Spinal cord (tissue), 10 donors: ENCODE results near the gene ZDHHC11B. TPM values are rescaled to one million over a fixed set of nuclear protein-coding genes. Genes with fewer than 3 reads are reported as not detected.
"Not testable (repeated sequence)": the region's sequence is repeated elsewhere in the genome, so short reads cannot be mapped to it uniquely, and the experiment has no call there.

ENCODE experiments used
- DNase-seq, 6 donors: peaks; one replicate each; pipeline versions ENCODE4 v3.0.0 to v3.0.0-alpha.2; 2013 to 2015; ENCODE audit warnings: low spot score in 6 of 6, low read depth in 4 of 6
- H3K27ac ChIP-seq: one replicate; pipeline ENCODE4 v1.5.1; 2013; ENCODE audit warnings: low read depth, low read length, control low read depth
- H3K27me3 ChIP-seq: one replicate; pipeline ENCODE4 v1.6.1; 2013; ENCODE audit warnings: low read length; ENCODE audit not compliant: control insufficient read depth, insufficient read depth
- H3K36me3 ChIP-seq: one replicate; pipeline ENCODE4 v1.6.1; 2013; ENCODE audit warnings: low read length; ENCODE audit not compliant: control insufficient read depth, insufficient read depth
- H3K4me1 ChIP-seq: one replicate; pipeline ENCODE4 v1.6.1; 2013; ENCODE audit warnings: low read length; ENCODE audit not compliant: control insufficient read depth, insufficient read depth
- H3K4me3 ChIP-seq: one replicate; pipeline ENCODE4 v1.5.1; 2013; ENCODE audit warnings: low read depth, low read length, control low read depth
- H3K9me3 ChIP-seq: one replicate; pipeline ENCODE4 v1.6.1; 2013; ENCODE audit warnings: low read length; ENCODE audit not compliant: control insufficient read depth, insufficient read depth
- WGBS: methylation state at CpG from one replicate; pipeline ENCODE4 v1.1.5; 2013; ENCODE audit warnings: missing lambda C conversion rate; ENCODE audit not compliant: insufficient coverage; 5-methylcytosine and 5-hydroxymethylcytosine counted together
- polyA plus RNA-seq, 2 donors: library from polyadenylated mRNA; unstranded; fragments of 120-200 nt; gene quantifications; one replicate each; pipeline ENCODE4 v1.2.1, GENCODE V29; 2013; ENCODE audit not compliant: insufficient read length in 2 of 2
- total RNA-seq, 2 donors: library from RNA; depleted of rRNA in 1 of 2; stranded (reverse); fragments of 120-200 nt in 1 of 2; fragments of >200 nt in 1 of 2; gene quantifications; one replicate each; pipeline versions ENCODE4 v1.2.3 to v1.2.4, GENCODE V29; 2013 to 2014
- donor health status: healthy.

ZDHHC11B gene
- total and polyA plus RNA-seq, 4 donors: 7.3 to 37.2 (median 16.2) TPM

DNA sequence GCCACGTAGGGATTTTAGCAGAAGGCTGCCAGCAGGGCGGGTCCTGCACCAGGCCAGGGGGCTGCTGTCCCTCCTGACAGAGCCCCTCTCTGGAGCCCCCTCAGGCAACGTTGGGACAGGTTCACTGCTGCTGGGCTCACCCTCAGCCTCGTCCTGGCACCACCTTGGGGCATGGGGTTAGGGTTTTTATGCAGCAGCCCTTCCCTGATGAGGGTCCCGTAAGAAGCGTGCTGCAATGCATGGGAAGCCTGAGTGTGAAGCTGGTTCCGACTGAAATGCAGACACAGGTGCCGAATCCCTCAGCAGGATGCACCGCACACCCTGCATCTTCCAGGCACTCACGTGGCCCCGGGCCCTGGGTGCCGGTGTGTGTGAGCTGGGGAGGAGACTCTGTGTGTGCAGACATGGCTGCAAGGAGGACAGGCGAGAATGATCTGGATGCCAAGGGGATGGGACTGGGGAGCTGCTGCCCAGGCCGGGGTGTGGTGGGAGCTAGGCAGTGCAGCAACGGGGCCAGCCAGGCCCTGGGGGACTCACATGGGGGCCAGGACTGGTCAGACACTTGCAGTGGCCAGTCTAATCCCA lies 27.1 kb downstream of the ZDHHC11B start:
- Histone ChIP-seq H3K27ac (no peak overlapping the region), H3K9me3 (no peaks in the 10 kb centered on the region), H3K27me3 (no peaks in the 10 kb centered on the region), H3K4me1 (peaks cover 49% of the 10 kb centered on the region), H3K4me3 (no peak overlapping the region), H3K36me3 (peaks cover 38% of the 10 kb centered on the region)
- WGBS: 75% methylated on average over 15 of the region's 15 CpGs
- no peak for DNase-seq

DNA sequence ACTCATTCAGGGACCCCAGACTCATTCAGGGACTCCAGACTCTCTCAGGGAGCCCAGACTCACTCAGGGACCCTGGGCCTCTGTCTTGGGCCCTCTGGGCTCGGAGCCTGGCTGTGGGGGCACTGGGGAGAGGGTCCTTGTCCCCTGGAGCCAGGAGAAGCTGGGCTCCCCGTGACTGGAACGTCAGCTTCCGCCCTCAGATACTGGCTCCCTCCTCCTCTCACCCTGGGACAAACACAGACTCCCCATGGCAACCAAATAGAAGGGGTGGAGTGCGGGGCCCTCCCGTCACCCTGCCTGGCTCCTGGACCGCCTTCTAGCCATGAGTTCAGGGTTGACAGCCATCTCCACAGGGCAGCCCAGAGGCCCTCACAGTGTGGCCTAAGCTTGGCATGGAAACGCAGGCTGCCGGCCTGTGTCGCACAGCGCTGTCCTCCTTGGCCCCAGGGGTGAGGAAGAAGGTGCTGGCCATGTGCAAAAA lies 27.6 kb downstream of the ZDHHC11B start:
- no peak overlapping the region for H3K27ac ChIP-seq
- no peaks in the 10 kb centered on the region for H3K27me3 ChIP-seq
- peaks cover 35% of the 10 kb centered on the region for H3K36me3 ChIP-seq
- no peak overlapping the region for H3K4me3 ChIP-seq
- no peaks in the 10 kb centered on the region for H3K9me3 ChIP-seq
- 45% methylated on average over 11 of the region's 11 CpGs for WGBS
- H3K4me1 ChIP-seq: peaks cover 47% of the 10 kb centered on the region
- DNase-seq: no peak

DNA sequence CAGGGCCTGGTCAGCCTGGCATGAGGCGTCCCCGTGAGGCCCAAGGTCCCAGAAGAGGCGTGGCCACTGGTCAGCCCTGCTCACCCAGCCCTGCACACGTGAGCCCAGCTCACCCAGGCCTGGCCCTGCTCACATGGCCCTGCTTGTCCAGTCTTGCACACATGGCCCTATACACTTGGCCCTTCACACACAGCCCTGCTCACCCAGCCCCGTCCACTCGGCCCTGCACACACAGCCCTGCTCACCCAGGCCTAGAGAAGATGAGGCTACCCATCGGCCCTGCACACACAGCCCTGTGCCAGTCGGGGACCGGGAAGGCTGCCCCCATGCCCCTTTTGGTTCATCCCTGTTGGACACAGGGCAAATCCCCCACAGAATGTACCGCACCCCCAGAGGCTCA lies 28.4 kb downstream of the ZDHHC11B start:
- DNase-seq: no peak
- H3K4me1 ChIP-seq: peaks cover 43% of the 10 kb centered on the region
- 88% methylated on average over 9 of the region's 10 CpGs for WGBS

DNA sequence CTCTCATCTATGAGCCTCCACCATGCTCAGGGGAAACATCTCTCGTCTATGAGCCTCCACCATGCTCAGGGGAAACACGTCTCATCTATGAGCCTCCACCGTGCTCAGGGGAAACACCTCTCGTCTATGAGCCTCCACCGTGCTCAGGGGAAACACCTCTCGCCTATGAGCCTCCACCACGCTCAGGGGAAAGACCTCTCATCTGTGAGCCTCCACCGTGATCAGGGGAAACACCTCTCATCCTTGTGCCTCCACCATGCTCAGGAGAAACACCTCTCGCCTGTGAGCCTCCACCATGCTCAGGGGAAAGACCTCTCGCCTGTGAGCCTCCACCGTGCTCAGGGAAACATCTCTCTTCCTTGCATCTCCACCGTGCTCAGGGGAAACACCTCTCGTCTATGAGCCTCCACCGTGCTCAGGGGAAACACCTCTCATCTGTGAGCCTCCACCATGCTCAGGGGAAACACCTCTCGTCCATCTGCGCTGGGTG lies 30.3 kb downstream of the ZDHHC11B start:
- WGBS: 60% methylated on average over 12 of the region's 16 CpGs
- not testable (repeated sequence) for H3K27ac ChIP-seq, H3K4me3 ChIP-seq, H3K9me3 ChIP-seq, DNase-seq, H3K27me3 ChIP-seq
- Histone ChIP-seq H3K4me1 (peaks cover 31% of the 10 kb centered on the region), H3K36me3 (peaks cover 21% of the 10 kb centered on the region)

More for the DNA sequence above, 28.4 kb downstream of the ZDHHC11B start:
- H3K4me3 ChIP-seq: no peak overlapping the region
- H3K9me3 ChIP-seq: no peaks in the 10 kb centered on the region
- H3K27me3 ChIP-seq: no peaks in the 10 kb centered on the region
- peaks cover 31% of the 10 kb centered on the region for H3K36me3 ChIP-seq
- H3K27ac ChIP-seq: no peak overlapping the region

DNA sequence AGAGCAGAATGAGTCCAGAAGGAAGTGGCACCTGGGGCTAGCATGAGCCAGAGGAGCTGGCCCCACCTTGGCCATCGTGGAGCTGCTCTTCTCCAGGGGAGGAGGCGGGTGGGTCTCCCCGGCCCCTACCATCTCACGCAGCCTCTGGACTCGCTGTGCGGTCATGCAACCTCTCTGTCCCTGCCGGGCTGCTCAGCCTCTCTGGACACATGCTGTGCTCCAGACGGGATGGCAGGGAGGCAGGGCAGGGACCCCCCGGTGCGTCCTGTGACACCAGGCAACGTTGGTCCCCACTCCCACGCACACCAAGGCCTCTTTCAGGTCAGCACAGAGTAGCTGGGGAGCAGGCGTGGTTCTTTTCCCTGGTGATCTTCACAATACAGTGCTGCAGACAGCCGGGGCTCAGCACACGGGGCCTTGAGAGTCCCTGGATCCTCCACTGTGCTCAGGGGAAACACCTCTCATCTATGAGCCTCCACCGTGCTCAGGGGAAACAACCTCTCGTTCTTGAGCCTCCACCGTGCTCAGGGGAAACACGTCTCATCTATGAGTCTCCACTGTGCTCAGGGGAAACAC lies 30.9 kb downstream of the ZDHHC11B start:
- not testable (repeated sequence) for H3K4me3 ChIP-seq, H3K27me3 ChIP-seq, H3K27ac ChIP-seq, H3K9me3 ChIP-seq, DNase-seq
- H3K4me1 ChIP-seq: peaks cover 25% of the 10 kb centered on the region
- peaks cover 20% of the 10 kb centered on the region for H3K36me3 ChIP-seq
- WGBS: 88% methylated on average over 10 of the region's 19 CpGs

DNA sequence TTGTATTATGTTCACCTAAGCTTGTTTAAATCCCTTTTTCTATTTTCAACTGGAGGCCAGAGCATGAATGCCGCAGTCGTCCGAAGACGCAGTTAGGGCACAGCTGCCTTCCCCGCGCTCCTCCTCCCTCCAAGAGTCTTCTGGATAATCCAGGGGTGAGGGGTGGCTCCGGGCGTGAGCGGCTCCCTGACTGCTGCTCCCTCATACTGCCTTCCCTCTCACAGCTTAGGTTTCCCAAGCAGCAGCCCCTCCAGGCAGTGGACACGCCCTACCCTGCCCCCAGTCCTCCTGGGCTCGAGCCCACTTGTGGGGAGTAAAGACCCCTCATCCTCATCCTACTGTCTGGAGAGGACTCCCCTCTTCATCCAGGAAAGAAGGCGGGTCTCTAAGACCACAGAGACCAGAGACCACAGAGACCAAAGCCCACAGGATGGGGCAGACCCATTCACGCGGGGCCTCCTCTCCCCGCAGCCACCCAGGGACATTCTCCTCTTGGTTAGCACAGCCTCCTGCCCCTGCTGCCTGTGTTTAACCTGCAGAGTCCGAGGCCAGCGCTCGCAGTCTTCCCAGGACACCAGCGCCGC lies 31.9 kb downstream of the ZDHHC11B start:
- not testable (repeated sequence) for DNase-seq, H3K9me3 ChIP-seq, H3K27me3 ChIP-seq, H3K27ac ChIP-seq, H3K4me3 ChIP-seq
- H3K36me3 ChIP-seq: peaks cover 12% of the 10 kb centered on the region
- WGBS: 44% methylated on average over 2 of the region's 20 CpGs
- H3K4me1 ChIP-seq: peaks cover 15% of the 10 kb centered on the region

DNA sequence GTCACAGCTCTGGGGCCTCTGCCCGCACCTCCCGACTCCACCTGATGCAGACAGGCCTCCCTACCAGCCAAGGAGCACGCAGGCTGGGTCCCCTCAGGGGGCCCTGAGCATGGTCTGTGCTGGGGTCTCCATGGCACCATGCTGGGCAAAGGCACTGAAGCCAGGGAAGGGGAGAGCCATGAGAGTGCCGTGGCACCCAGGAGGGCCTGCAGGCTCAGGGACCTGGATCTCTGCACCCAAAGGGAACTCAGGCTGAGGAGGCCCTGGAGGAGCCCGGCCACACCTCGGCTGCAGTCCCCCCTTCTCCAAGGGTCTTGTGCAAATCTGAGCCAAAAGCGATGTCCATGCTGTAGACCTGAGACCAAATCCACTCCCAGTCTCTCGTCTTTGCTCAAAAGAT lies 32.5 kb downstream of the ZDHHC11B start:
- H3K27ac ChIP-seq, H3K9me3 ChIP-seq, H3K36me3 ChIP-seq, H3K4me3 ChIP-seq, H3K4me1 ChIP-seq, DNase-seq, H3K27me3 ChIP-seq: not testable (repeated sequence)
- 63% methylated on average over 1 of the region's 8 CpGs for WGBS

DNA sequence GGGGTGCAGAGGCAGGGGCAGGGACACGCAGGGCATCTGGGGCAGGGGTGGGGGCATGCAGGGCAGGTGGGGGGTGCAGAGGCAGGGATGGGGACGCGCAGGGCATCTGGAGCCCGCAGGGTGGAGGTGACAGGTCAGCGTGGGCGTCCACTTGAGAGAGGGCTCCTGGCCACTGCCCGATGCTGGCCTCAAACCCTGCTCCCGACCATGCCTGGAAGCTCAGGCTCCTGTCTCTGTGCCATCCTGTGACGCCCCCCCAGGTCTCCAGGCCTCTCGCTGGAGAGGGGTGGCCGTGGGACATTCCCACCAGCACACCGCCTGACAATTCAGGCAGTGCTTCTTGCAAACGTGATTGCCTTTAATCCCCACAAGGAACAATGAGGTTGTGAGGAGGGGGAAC lies 33.0 kb downstream of the ZDHHC11B start:
- WGBS: 91% methylated on average over 4 of the region's 13 CpGs
- H3K9me3 ChIP-seq: no peaks in the 10 kb centered on the region
- no peak overlapping the region for H3K4me3 ChIP-seq
- peaks cover 4% of the 10 kb centered on the region for H3K36me3 ChIP-seq
- no peak overlapping the region for H3K27ac ChIP-seq
- H3K4me1 ChIP-seq: peaks cover 4% of the 10 kb centered on the region
- no peak for DNase-seq
- no peaks in the 10 kb centered on the region for H3K27me3 ChIP-seq

DNA sequence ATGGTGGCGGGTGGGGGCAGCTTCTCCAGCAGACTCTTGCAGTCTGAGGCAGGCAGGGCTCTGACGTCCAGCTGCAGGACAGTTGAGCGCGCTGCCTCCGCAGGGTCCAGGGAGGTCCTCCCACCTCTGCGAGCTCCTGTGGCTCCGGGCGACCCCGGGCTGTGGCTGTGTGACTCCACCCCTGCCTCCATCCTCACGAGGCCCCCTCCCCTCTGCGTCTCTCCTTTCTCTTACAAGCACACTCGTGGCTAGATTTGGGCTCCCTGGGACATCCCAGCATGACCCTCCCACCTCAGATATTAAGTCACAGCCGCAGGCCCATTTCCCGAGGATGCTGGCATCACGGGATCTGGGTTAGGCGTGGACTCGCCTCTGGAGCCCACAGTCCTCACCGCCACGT lies 34.3 kb downstream of the ZDHHC11B start:
- DNase-seq, H3K4me1 ChIP-seq, H3K9me3 ChIP-seq, H3K27ac ChIP-seq, H3K27me3 ChIP-seq, H3K4me3 ChIP-seq: not testable (repeated sequence)
- peaks cover 10% of the 10 kb centered on the region for H3K36me3 ChIP-seq
- 80% methylated on average over 13 of the region's 19 CpGs for WGBS
